NCI-H510A treated with DMSO at 0.1 percent for 48 hours (cell line): Measurements from ENCODE around the gene SMCO4.
"Not testable (repeated sequence)": the region's sequence is repeated elsewhere in the genome, so short reads cannot be mapped to it uniquely, and the experiment has no call there.

Experiments used
- DNase-seq: peaks from one replicate; lab custom pipeline; 2025; lab: John Stamatoyannopoulos, UW

The SMCO4 gene, protein sequence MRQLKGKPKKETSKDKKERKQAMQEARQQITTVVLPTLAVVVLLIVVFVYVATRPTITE

GRCh38 chr11:93543292-93543977 lies at the start of gene SMCO4:
Gene SMCO4, minus strand, starts transcription at chr11:93543391. Its CDS starts 64,202 bp downstream, at chr11:93479189.
- peak; percentile 84 for DNase-seq

GRCh38 chr11:93591247-93591898 lies 48.2 kb upstream of the SMCO4 start:
- DNase-seq, result no peak

DNA sequence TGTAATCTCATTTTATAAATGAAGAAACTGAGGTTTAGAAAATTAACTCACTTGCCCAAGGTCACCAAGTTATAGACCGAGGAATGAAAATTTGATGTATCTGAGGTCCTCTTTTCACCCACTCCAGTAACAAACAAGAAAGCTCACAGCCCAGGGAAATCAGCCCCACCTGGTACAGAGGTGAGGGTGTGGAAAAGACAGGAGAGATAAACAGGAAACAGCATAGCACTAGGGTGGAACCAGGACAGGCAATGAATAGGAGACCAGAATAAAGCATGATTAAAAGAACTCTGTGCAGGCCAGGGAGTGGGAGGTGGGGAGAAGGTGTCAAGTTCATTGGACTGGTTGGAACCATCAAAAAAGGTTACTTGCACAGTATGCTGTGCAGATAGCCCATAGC lies 46.2 kb upstream of the SMCO4 start:
- no peak for DNase-seq

GRCh38 chr11:93587858-93588581 lies 44.8 kb upstream of the SMCO4 start:
- no peak for DNase-seq

DNA sequence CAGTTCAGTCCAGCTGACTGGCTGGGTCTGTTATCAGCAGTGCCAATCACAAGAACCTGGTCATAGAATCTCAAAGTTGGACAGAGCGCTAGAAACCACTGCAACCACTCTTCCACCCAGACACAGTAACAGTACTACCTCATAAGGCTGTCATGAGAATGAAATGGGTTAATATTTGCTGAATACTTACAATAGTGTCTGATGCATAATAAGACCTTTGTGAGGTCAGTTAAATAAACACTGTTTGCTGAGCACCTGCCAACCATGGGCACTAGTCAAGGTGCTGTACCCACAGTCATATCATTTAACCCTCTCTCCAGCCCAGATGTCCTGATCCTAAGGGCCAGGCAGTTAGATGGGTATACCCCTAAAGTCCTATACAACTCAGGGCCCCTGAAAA lies 44.2 kb upstream of the SMCO4 start:
- DNase-seq, result peak; percentile 21

- no peak for DNase-seq
These were observed 42.6 kb upstream of the SMCO4 start for GRCh38 chr11:93585758-93586157.

DNA sequence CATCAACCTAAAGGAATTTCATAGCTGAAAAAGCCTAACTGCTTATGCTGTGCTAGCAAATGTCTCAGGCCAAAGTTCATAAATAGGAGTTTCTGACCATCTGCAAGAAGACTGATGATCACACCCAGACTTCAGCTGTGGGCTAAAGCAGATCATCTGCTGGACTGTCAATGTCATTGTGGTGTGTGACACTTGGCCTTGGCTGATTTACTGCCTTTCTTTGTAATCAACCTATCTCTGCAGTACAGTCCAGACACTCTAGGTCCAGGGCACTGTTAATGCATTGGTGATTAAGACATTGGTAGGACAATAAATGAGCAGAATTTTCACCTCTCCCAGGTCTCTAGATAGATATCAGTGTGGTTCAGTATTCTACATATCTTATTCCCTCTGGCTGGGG lies 40.3 kb upstream of the SMCO4 start:
- no peak for DNase-seq

GRCh38 chr11:93579187-93579751 lies 36.1 kb upstream of the SMCO4 start:
- DNase-seq, result no peak

DNA sequence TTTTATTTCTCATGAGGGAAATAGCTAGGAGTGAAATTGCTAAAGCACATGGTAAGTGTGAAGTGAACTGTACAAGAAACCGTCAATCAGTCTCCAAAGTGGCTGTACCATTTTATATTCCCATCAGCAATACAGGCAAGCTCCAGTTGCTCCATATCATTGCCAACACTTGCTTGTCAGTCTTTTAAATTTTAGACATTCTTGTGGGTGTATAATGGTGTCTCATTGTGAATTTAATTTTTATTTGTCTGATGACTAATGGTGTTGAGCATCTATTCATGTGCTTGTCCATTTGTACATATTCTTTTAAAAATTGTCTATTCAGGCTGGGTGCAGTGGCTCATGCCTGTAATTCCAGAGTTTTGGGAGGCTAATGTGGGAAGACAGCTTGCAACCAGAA lies 34.1 kb upstream of the SMCO4 start:
- no peak for DNase-seq

GRCh38 chr11:93576870-93577269 lies 33.7 kb upstream of the SMCO4 start:
- not testable (repeated sequence) for DNase-seq

DNA sequence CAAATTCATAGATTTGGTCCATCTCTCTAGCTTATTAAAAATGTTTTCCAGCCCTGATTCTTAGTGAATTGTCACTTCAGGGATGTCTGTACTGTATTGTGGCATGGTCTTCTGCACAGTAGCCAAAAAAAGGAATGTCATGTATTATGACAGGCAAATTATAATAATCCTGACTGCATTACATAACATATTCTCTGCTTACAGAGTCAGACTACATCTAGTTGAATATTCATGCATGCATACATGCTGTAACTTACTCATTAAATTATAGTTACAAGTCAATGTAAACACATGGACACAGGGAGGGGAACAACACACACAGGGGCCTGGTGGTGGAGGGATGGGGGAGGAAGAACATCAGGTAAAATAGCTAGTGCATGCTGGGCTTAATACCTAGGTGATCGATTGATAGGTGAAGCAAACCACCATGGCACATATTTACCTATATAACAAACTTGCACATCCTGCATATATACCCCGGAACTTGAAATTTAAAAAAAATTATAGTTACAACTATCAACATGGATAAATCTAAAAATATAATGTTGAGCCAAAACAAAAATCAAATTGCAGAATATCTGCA lies 31.5 kb upstream of the SMCO4 start:
- no peak for DNase-seq

- DNase-seq, result no peak
These were observed 30.0 kb upstream of the SMCO4 start for GRCh38 chr11:93573184-93573583.

GRCh38 chr11:93572621-93573020 lies 29.4 kb upstream of the SMCO4 start:
- DNase-seq, result no peak

DNA sequence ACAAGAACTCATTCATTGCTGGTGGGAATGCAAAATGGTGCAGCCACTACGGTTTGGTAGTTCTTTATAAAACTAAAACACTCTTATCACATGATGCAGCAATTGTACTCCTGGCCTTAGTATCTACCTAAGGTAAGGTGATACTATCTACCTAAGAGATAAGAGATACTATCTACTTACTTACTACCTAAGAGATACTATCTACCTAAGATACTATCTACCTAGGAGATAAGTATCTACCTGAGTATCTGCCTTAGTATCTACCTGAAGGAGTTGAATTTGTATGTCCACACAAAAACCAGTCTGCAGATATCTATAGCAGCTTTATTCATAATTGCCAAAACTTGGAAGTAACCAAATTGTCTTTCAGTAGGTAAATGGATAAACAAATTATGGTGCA lies 29.0 kb upstream of the SMCO4 start:
- no peak for DNase-seq

- no peak for DNase-seq
These were observed 28.4 kb upstream of the SMCO4 start for GRCh38 chr11:93571612-93572011.

DNA sequence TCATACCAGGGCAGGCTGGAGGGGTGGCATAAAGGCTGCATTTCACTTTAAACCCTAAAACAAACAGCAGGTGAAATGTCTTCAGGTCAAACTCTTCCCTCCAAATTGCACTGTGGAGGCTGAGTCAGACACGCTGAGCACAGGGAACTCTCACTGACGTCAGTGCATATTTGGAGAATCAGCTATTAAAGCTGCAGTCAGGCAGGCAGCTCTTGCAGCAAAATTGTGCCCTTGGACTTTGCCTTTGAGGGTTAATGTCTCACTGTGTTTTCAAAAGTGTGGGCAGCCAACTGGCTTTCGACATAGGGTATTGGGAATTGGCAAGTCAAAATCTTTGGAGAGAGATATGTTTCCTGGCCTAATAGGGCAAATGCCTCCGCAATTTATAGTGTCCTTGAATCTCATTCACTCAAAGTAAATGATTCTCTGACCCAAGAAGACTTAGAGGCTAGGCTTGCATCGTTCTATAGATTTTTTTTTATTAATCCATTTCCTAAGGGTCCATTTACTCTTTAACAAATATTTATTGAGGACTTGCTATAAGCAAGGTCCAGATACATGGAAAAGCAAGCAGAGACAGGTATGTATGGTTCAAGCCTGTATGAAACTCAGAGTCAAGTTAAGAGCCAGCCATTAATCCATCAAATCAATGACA lies 27.7 kb upstream of the SMCO4 start:
- DNase-seq, result peak; percentile 57

DNA sequence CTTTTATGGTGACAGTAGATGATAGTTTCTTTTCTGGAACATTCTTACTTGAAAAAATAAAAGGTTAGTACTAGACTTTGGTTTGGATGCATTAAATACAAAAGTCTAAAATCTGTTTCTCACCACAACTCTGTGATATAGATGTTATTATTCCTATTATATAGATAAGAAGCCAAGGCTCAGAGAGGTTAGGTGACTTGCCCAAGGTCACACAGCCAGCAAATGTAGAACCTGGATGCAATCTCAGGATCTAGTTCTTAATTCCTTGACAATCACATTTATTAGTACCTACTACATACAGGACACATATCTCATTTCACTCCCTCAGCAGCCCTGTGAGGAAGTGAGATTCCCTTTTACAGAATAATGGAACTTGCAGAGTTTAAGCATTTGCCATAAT lies 26.3 kb upstream of the SMCO4 start:
- no peak for DNase-seq

DNA sequence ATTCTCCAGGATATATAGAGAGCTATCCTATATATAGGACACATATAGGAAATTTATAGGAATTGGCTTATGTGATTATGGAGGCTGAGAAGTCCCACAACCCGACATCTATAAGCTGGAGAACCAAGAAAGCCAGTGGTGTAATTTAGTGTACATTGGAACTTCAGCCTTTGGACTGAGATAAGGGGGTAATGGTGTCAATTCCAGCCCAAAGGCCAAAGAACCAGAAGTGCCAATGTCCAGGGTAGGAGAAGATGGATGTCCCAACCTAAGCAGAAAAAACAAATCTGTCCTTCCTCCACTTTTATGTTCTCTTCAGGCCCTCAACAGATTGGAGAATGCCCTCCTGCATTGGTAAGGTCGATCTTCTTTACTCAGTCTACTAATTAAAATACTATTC lies 25.5 kb upstream of the SMCO4 start:
- no peak for DNase-seq

DNA sequence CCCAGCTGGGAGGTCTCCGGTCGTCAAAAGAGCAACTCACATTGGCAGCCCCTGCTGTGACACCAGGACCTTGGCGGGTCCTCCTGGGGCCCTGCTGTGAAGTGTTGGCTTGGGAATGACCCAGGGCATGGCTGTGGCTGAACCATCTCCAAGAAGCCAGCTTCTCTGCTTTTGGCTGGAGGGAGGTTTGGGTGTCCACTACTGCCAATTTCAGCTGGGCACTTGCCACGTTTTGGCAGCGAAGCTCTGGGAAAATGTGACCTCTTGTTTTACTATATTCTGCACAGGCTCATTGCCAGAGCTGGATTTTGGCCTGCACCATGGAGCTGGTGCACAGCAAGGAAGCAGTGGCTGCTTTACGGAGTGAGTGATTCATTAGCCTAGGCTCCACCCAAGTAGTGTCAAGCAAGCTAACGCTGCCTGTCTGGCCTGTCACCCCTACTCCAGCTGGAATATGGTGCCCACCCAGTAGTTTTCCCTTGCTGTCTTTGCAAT lies 24.3 kb upstream of the SMCO4 start:
- DNase-seq, result no peak

- peak; percentile 40 for DNase-seq
These were observed 21.7 kb upstream of the SMCO4 start for GRCh38 chr11:93564895-93565294.

DNA sequence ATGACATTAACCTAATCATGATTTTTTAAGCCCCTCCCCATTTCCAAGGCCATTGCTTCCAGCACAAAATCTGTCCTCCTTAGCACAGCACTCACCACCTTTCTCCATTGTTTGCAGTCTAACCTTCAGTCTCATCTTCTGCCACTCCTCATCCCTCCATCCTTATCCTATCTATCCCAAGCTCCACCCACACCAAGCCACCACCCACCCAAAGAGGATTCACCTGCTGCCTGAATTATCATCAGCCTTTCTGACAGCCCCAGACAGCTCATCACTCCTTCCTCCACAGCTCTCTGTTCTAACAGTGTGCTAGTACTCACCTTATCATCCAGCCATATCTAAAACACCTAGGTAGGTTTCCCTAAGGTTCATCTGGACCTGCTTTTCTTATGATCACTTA lies 20.7 kb upstream of the SMCO4 start:
- DNase-seq, result no peak
